H1 (cell line): ENCODE measurements around the gene RNF175. TPM values are rescaled to one million over a fixed set of nuclear protein-coding genes. Genes with fewer than 3 reads are reported as not detected.
A peak's percentile ranks its signal among the peaks of the same experiment; 100 is the strongest.

ENCODE experiments used
- CTCF ChIA-PET: fragments of 300-600 bp; sonication (Branson Sonifier 250); formaldehyde crosslinking; loops from one replicate; lab custom pipeline; 2021; ENCODE audit not compliant: partially characterized antibody; lab: Charles Lee
- POLR2A ChIA-PET: fragments of 300-600 bp; sonication (Branson Sonifier 250); formaldehyde crosslinking; loops from one replicate; lab custom pipeline; 2021; ENCODE audit warnings: inconsistent platforms; ENCODE audit not compliant: partially characterized antibody; lab: Charles Lee
- DNase-seq, 2 experiments: peaks; one replicate each; pipeline versions ENCODE4 v3.0.0 to v3.0.0-alpha.2; 2010 to 2022; ENCODE audit warnings: low spot score in 2 of 2, low read depth in 1 of 2, mixed read lengths in 1 of 2
- FAIRE-seq: peaks from 2 replicates; lab custom pipeline; 2011; peaks lifted over from hg19 to GRCh38; lab: Jason Lieb, UNC
- H2AFZ ChIP-seq: 2 replicates; pipeline ENCODE4 v1.8.1; 2012; ENCODE audit warnings: low read length, inconsistent platforms
- H2AK5ac ChIP-seq: 2 replicates; pipeline ENCODE4 v1.6.1; 2013; ENCODE audit warnings: low read depth, low read length
- H2BK120ac ChIP-seq: replicated peaks from 2 replicates; pipeline ENCODE3; 2013; ENCODE audit warnings: low read depth, low read length, inconsistent platforms
- H2BK12ac ChIP-seq: 2 replicates; pipeline ENCODE4 v1.6.1; 2013; ENCODE audit warnings: low read depth, low read length
- H2BK15ac ChIP-seq: 2 replicates; pipeline ENCODE4 v1.6.1; 2013; ENCODE audit warnings: low read length
- H2BK20ac ChIP-seq: 2 replicates; pipeline ENCODE4 v1.6.1; 2013; ENCODE audit warnings: low read length
- H2BK5ac ChIP-seq: 2 replicates; pipeline ENCODE4 v1.6.1; 2013; ENCODE audit warnings: low read depth, low read length
- H3K14ac ChIP-seq: 2 replicates; pipeline ENCODE4 v1.6.1; 2013; ENCODE audit warnings: inconsistent platforms; ENCODE audit not compliant: insufficient read length
- H3K18ac ChIP-seq: 2 replicates; pipeline ENCODE4 v1.6.1; 2013; ENCODE audit warnings: low read length; ENCODE audit errors: extremely low read depth
- H3K23ac ChIP-seq: 2 replicates; pipeline ENCODE4 v1.6.1; 2013; ENCODE audit warnings: inconsistent platforms; ENCODE audit not compliant: insufficient read length
- H3K23me2 ChIP-seq: 2 replicates; pipeline ENCODE4 v1.6.1; 2013; ENCODE audit warnings: low read depth, low read length
- H3K27ac ChIP-seq: 2 replicates; pipeline ENCODE4 v1.6.1; 2011; ENCODE audit warnings: low read depth, low read length, inconsistent platforms
- H3K27me3 ChIP-seq, 4 experiments: replicated peaks in 1 of 4; 1 replicate in 1 of 4; 2 replicates in 3 of 4; pipeline versions ENCODE4 v1.6.1 to v1.8.1; 2011 to 2013; ENCODE audit warnings: low read length in 3 of 4, mild to moderate bottlenecking in 3 of 4, inconsistent platforms in 2 of 4, mixed read lengths in 2 of 4, moderate library complexity in 1 of 4; ENCODE audit not compliant: control insufficient read depth in 3 of 4, insufficient read depth in 3 of 4; ENCODE audit errors: extremely low read depth in 1 of 4
- H3K36me3 ChIP-seq, 4 experiments: 2 replicates each; pipeline versions ENCODE4 v1.6.1 to v1.8.1; 2011 to 2013; ENCODE audit warnings: mild to moderate bottlenecking in 4 of 4, low read length in 3 of 4, moderate library complexity in 2 of 4, control low read depth in 1 of 4, inconsistent platforms in 1 of 4; ENCODE audit not compliant: insufficient read depth in 4 of 4, control insufficient read depth in 2 of 4
- H3K4ac ChIP-seq: replicated peaks from 2 replicates; pipeline ENCODE3; 2013; ENCODE audit warnings: low read length, low read depth, mixed read lengths, inconsistent platforms; ENCODE audit not compliant: insufficient read length
- H3K4me1 ChIP-seq, 4 experiments: replicated peaks in 1 of 4; 1 replicate in 1 of 4; 2 replicates in 3 of 4; pipeline versions ENCODE4 v1.6.1 to v1.8.1; 2011 to 2013; ENCODE audit warnings: low read length in 3 of 4, inconsistent platforms in 2 of 4, mixed read lengths in 1 of 4; ENCODE audit not compliant: insufficient read depth in 4 of 4, control insufficient read depth in 3 of 4
- H3K4me2 ChIP-seq, 2 experiments: 2 replicates each; pipeline versions ENCODE4 v1.6.1 to v1.8.1; 2011 to 2013; ENCODE audit warnings: low read depth in 2 of 2, low read length in 2 of 2, control low read depth in 1 of 2, inconsistent platforms in 1 of 2, mild to moderate bottlenecking in 1 of 2; ENCODE audit not compliant: insufficient read depth in 1 of 2
- H3K4me3 ChIP-seq, 4 experiments: fragments of 200-600, 300-600 bp in 1 of 4; sonication (generic), shearing (Covaris generic), sonication (Bioruptor Twin) in 1 of 4; 2 replicates each; pipeline versions ENCODE4 v1.5.1 to v1.8.1; 2011 to 2016; ENCODE audit warnings: low read length in 4 of 4, low read depth in 3 of 4, control low read depth in 2 of 4, inconsistent platforms in 2 of 4, mild to moderate bottlenecking in 2 of 4, mixed read lengths in 1 of 4, moderate library complexity in 1 of 4; ENCODE audit not compliant: insufficient read depth in 2 of 4; ENCODE audit errors: extremely low read depth in 1 of 4
- H3K56ac ChIP-seq: replicated peaks from 2 replicates; pipeline ENCODE3; 2013; ENCODE audit warnings: low read depth, mild to moderate bottlenecking, mixed read lengths, low read length, inconsistent platforms; ENCODE audit not compliant: insufficient read length
- H3K79me1 ChIP-seq: 2 replicates; pipeline ENCODE4 v1.6.1; 2013; ENCODE audit warnings: low read depth, low read length, control low read depth
- H3K79me2 ChIP-seq, 2 experiments: 2 replicates each; pipeline versions ENCODE4 v1.6.1 to v1.8.1; 2012 to 2013; ENCODE audit warnings: low read length in 2 of 2, mild to moderate bottlenecking in 2 of 2, inconsistent platforms in 1 of 2; ENCODE audit not compliant: insufficient read depth in 2 of 2, control insufficient read depth in 1 of 2
- H3K9ac ChIP-seq, 4 experiments: replicated peaks in 1 of 4; 1 replicate in 1 of 4; 2 replicates in 3 of 4; pipeline versions ENCODE4 v1.6.1 to v1.8.1; 2011 to 2013; ENCODE audit warnings: low read depth in 3 of 4, low read length in 3 of 4, control low read depth in 2 of 4, mild to moderate bottlenecking in 2 of 4, moderate library complexity in 2 of 4, inconsistent platforms in 1 of 4; ENCODE audit errors: extremely low read depth in 1 of 4
- H3K9me3 ChIP-seq, 2 experiments: 2 replicates each; pipeline versions ENCODE4 v1.6.1 to v1.8.1; 2012 to 2013; ENCODE audit warnings: mild to moderate bottlenecking in 2 of 2, moderate library complexity in 2 of 2, control low read depth in 1 of 2, inconsistent platforms in 1 of 2, low read depth in 1 of 2, low read length in 1 of 2, mixed read lengths in 1 of 2; ENCODE audit not compliant: insufficient read depth in 2 of 2
- H4K20me1 ChIP-seq, 2 experiments: replicated peaks in 1 of 2; 2 replicates each; pipeline versions ENCODE3 to v1.8.1; 2011 to 2013; ENCODE audit warnings: inconsistent platforms in 2 of 2, low read length in 2 of 2, mild to moderate bottlenecking in 1 of 2; ENCODE audit not compliant: insufficient read depth in 2 of 2, control insufficient read depth in 1 of 2
- H4K5ac ChIP-seq: 2 replicates; pipeline ENCODE4 v1.6.1; 2013; ENCODE audit warnings: low read length, low read depth, mixed read lengths, inconsistent platforms; ENCODE audit not compliant: insufficient read length
- H4K8ac ChIP-seq: 2 replicates; pipeline ENCODE4 v1.8.0; 2013; ENCODE audit warnings: mild to moderate bottlenecking, moderate library complexity, low read length, inconsistent platforms; ENCODE audit not compliant: insufficient read depth; ENCODE audit errors: extremely low read depth
- H4K91ac ChIP-seq: replicated peaks from 2 replicates; pipeline ENCODE3; 2013; ENCODE audit warnings: low read length, mixed read lengths, inconsistent platforms; ENCODE audit not compliant: insufficient read length
- BRCA1 ChIP-seq: IDR thresholded peaks from 2 replicates; pipeline ENCODE4 v1.6.1; 2012; ENCODE audit warnings: low read depth, low read length, improper control_type of control experiment
- CHD1 ChIP-seq: IDR thresholded peaks from 2 replicates; pipeline ENCODE4 v1.6.1; 2012; ENCODE audit warnings: low read depth, low read length, improper control_type of control experiment
- E2F6 ChIP-seq: IDR thresholded peaks from 2 replicates; pipeline ENCODE4 v1.6.1; 2012; ENCODE audit warnings: inconsistent platforms
- EZH2 ChIP-seq: fragments of 200-600 bp; sonication (generic); IDR thresholded peaks from 2 replicates; pipeline ENCODE4 v1.7.1; 2012; ENCODE audit warnings: low read depth, mild to moderate bottlenecking, moderate library complexity, low read length, inconsistent platforms; ENCODE audit not compliant: severe bottlenecking
- KDM4A ChIP-seq: IDR thresholded peaks from one replicate; pipeline ENCODE4 v1.7.1; 2012; ENCODE audit warnings: low read depth, mild to moderate bottlenecking, moderate library complexity, low read length, inconsistent platforms; ENCODE audit not compliant: severe bottlenecking
- RFX5 ChIP-seq: IDR thresholded peaks from 2 replicates; pipeline ENCODE4 v1.6.1; 2011; ENCODE audit warnings: low read depth, low read length, improper control_type of control experiment, borderline replicate concordance
- RXRA ChIP-seq: IDR thresholded peaks from 2 replicates; pipeline ENCODE4 v1.6.1; 2011; ENCODE audit warnings: low read depth, mild to moderate bottlenecking, low read length, moderate library complexity; ENCODE audit not compliant: insufficient read depth
- SIN3A ChIP-seq, 2 experiments: IDR thresholded peaks in 1 of 2; conservative IDR thresholded peaks in 1 of 2; 2 replicates each; pipeline ENCODE4 v1.6.1; 2011 to 2012; ENCODE audit warnings: low read length in 2 of 2, improper control_type of control experiment in 1 of 2, low read depth in 1 of 2, mild to moderate bottlenecking in 1 of 2
- SP2 ChIP-seq: IDR thresholded peaks from 2 replicates; pipeline ENCODE4 v1.6.1; 2012; ENCODE audit warnings: mild to moderate bottlenecking, low read length, inconsistent platforms
- TBP ChIP-seq: IDR thresholded peaks from 2 replicates; pipeline ENCODE4 v1.6.1; 2011; ENCODE audit warnings: low read depth, low read length, improper control_type of control experiment
- WGBS, 2 experiments: shearing (Covaris generic) in 1 of 2; methylation state at CpG; one replicate each; pipeline versions ENCODE4 v1.1.6 to v1.1.7; 2013 to 2015; ENCODE audit warnings: low lambda C conversion rate in 2 of 2, mixed read lengths in 2 of 2, inconsistent platforms in 1 of 2, low coverage in 1 of 2, missing lambda C conversion rate in 1 of 2; ENCODE audit not compliant: insufficient replicate concordance in 2 of 2, insufficient coverage in 1 of 2, insufficient read length in 1 of 2; ENCODE audit errors: extremely low coverage in 1 of 2, missing lambda C conversion rate in 1 of 2; 5-methylcytosine and 5-hydroxymethylcytosine counted together
- polyA plus RNA-seq, 7 experiments: library from polyadenylated mRNA; depleted of rRNA in 3 of 7; stranded (reverse) in 5 of 7; unstranded in 2 of 7; fragments of >200 nt in 5 of 7; fragments of 200-250 nt in 2 of 7; gene quantifications; 1 replicate in 5 of 7; 2 replicates in 1 of 7; 4 replicates in 1 of 7; pipeline versions ENCODE4 v1.2.1 to v1.2.3, GENCODE V29; 2011 to 2013; ENCODE audit warnings: missing spikeins in 2 of 7, mixed read lengths in 2 of 7
- total RNA-seq: library from RNA; stranded (reverse); fragmentation: NEBNext Ultra II Directional; extraction: Animal tissue kit (Norgen Biotek cat#: 25700); gene quantifications from 2 replicates; pipeline ENCODE4 v1.2.1, GENCODE V29; 2021
- TF ChIP-seq, protein P1 (sequence below): IDR thresholded peaks from 2 replicates; pipeline ENCODE4 v1.6.1; 2012; ENCODE audit warnings: inconsistent platforms

RNF175 gene
- total and polyA plus RNA-seq, 2 of the 8 experiments (the other 6 are each of a cell fraction or from before 2014, with no cell fraction given), result 7.9 to 9.8 TPM

GRCh38 chr4:153758136-153758535 lies 1.7 kb downstream of the RNF175 start:
- no peak overlapping the region for H3K56ac ChIP-seq
- H2BK5ac ChIP-seq, result no peak overlapping the region; the same call in 1 of the 2 replicates
- peak overlapping the region; percentile 21 to 98 for H3K4me2 ChIP-seq
- peaks cover 14% of the 10 kb centered on the region for H3K23me2 ChIP-seq
- no peak overlapping the region for H3K23ac ChIP-seq
- peaks cover under 1% of the 10 kb centered on the region for H3K79me1 ChIP-seq
- no peak overlapping the region for H4K5ac ChIP-seq
- no peak for DNase-seq
- H4K8ac ChIP-seq, result no peak overlapping the region
- WGBS, 2 experiments, result 7% methylated on average over 2 of the region's 2 CpGs; no CpG with 5 or more reads in 1 of the 2 experiments
- H3K14ac ChIP-seq, result no peak overlapping the region
- no peak overlapping the region for H2AFZ ChIP-seq
- no peak overlapping the region for H2BK120ac ChIP-seq
- 0 out of 2 replicates have a peak overlapping the region, but pooled peaks have one; percentile 13 for H2BK20ac ChIP-seq
- H3K9ac ChIP-seq, result 0 out of 7 replicates have a peak overlapping the region, but pooled peaks of 1 of the 4 experiments have one; percentile 4
- H3K36me3 ChIP-seq, result no peaks in the 10 kb centered on the region
- H3K9me3 ChIP-seq, result 0 out of 4 replicates have a peak, but pooled peaks cover 0 to 4% of the 10 kb centered on the region in 2 experiments
- no peak overlapping the region for H2AK5ac ChIP-seq
- peak overlapping the region in 1 of 4 experiments; percentile 87; a peak in 2 of 8 replicates for H3K4me3 ChIP-seq
- peaks cover 0 to 8% of the 10 kb centered on the region in 2 experiments for H4K20me1 ChIP-seq
- H3K27me3 ChIP-seq, result peaks cover 0 to 4% (median 0%) of the 10 kb centered on the region in 4 experiments; a peak in 5 of 7 replicates
- H3K27ac ChIP-seq, result no peak overlapping the region
- 0 out of 2 replicates have a peak overlapping the region, but pooled peaks have one; percentile 18 for H2BK15ac ChIP-seq
- peaks cover 11 to 27% (median 17%) of the 10 kb centered on the region in 4 experiments; a peak in 6 of 7 replicates for H3K4me1 ChIP-seq
- peak; percentile 36 for FAIRE-seq
- 0 out of 2 replicates have a peak overlapping the region, but pooled peaks have one; percentile 53 for H3K18ac ChIP-seq
- POLR2A ChIA-PET, result interaction anchor here (0.6 to 2.4 kb wide), 7 partner anchors 8 to 127 kb away, joined by 3 to 10 read pairs (median 4); partner anchors contain the start of gene SFRP2
- TF ChIP-seq E2F6 (no peak), SIN3A (conservative IDR thresholded peaks at IDR 0.05 in 1 of 2, IDR thresholded peaks at IDR 0.05 in 1 of 2; ENCODE audit: low read depth in 1 of 2, low read length in 2 of 2) (no peak), CHD1 (no peak), KDM4A (no peak), EZH2 (no peak), TBP (no peak), RFX5 (no peak), BRCA1 (no peak), SP2 (no peak), RXRA (no peak)
- TF ChIP-seq, protein P1, sequence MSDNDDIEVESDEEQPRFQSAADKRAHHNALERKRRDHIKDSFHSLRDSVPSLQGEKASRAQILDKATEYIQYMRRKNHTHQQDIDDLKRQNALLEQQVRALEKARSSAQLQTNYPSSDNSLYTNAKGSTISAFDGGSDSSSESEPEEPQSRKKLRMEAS, result no peak
- TF ChIP-seq, all 59 proteins: peak for 0
- Histone ChIP-seq H4K91ac (no peak overlapping the region), H2BK12ac (no peak overlapping the region), H3K4ac (peak overlapping the region; percentile 85), H3K79me2 (peaks cover 0 to 3% of the 10 kb centered on the region in 2 experiments; a peak in 1 of 4 replicates)
- CTCF ChIA-PET, result interaction anchor here (0.8 to 2.0 kb wide), 7 partner anchors 8 to 124 kb away, joined by 3 to 11 read pairs (median 3); no protein-coding TSS in a partner anchor
